T-cell (primary cell): ENCODE data around the gene FITM1. TPM values are rescaled to one million over a fixed set of nuclear protein-coding genes. Genes with fewer than 3 reads are reported as not detected.

ENCODE experiments used
- ATAC-seq, 4 experiments: fragments of 200-7000 bp in 3 of 4; fragments of 150-1000 bp in 1 of 4; cut with Tn5 transposase; replicated peaks in 1 of 4; 1 replicate in 3 of 4; 2 replicates in 1 of 4; pipeline ENCODE4 v1.10.0; 2021; ENCODE audit warnings: moderate library complexity in 3 of 4, mild to moderate bottlenecking in 2 of 4, moderate number of reproducible peaks in 1 of 4
- CTCF ChIA-PET, 2 donors: fragments of 300-600 bp; sonication (Branson Sonifier 250); formaldehyde crosslinking; loops; one replicate each; lab custom pipeline; 2022; ENCODE audit warnings: antibody characterized with exemption in 2 of 2; lab: Charles Lee
- POLR2A ChIA-PET, 2 donors: fragments of 300-600 bp; sonication (Branson Sonifier 250); formaldehyde crosslinking; loops; one replicate each; lab custom pipeline; 2022; ENCODE audit warnings: antibody characterized with exemption in 2 of 2; lab: Charles Lee
- DNase-seq, 35 experiments: peaks; one replicate each; pipeline versions ENCODE4 v3.0.0 to v3.0.0-alpha.2; 2013 to 2023
- H3K27ac ChIP-seq: one replicate; pipeline ENCODE4 v1.5.1; 2013; ENCODE audit warnings: low read length
- H3K27me3 ChIP-seq, 2 experiments: replicated peaks in 1 of 2; 1 replicate in 1 of 2; 2 replicates in 1 of 2; pipeline versions ENCODE4 v1.6.1 to v1.7.0; 2013; ENCODE audit warnings: low read length in 1 of 2, mixed read lengths in 1 of 2; ENCODE audit not compliant: control insufficient read depth in 2 of 2, insufficient read depth in 2 of 2; ENCODE audit errors: extremely low read depth in 1 of 2
- H3K36me3 ChIP-seq, 2 donors: 1 replicate in 1 of 2; 2 replicates in 1 of 2; pipeline versions ENCODE4 v1.6.1 to v1.7.0; 2013; ENCODE audit warnings: low read length in 1 of 2; ENCODE audit not compliant: control insufficient read depth in 2 of 2, insufficient read depth in 1 of 2; ENCODE audit errors: extremely low read depth in 1 of 2
- H3K4me1 ChIP-seq, 2 experiments: 1 replicate in 1 of 2; 2 replicates in 1 of 2; pipeline versions ENCODE4 v1.6.1 to v1.7.0; 2013; ENCODE audit warnings: low read length in 2 of 2, mixed read lengths in 1 of 2; ENCODE audit not compliant: insufficient read depth in 2 of 2, control insufficient read depth in 1 of 2; ENCODE audit errors: extremely low read depth in 1 of 2
- H3K4me3 ChIP-seq, 2 donors: 1 replicate in 1 of 2; 2 replicates in 1 of 2; pipeline versions ENCODE4 v1.5.1 to v1.7.0; 2013; ENCODE audit warnings: mild to moderate bottlenecking in 2 of 2, low read length in 1 of 2, moderate library complexity in 1 of 2; ENCODE audit not compliant: control insufficient read depth in 1 of 2; ENCODE audit errors: extremely low read depth in 1 of 2
- H3K9me3 ChIP-seq: 2 replicates; pipeline ENCODE4 v1.7.0; 2013
- H3K27ac Mint-ChIP-seq, 2 donors: one replicate each; pipeline ENCODE4 v1.8.0; 2020 to 2021; ENCODE audit warnings: mild to moderate bottlenecking in 2 of 2, mixed read lengths in 2 of 2
- H3K27me3 Mint-ChIP-seq, 2 donors: one replicate each; pipeline ENCODE4 v1.8.0; 2021 to 2022; ENCODE audit warnings: mixed read lengths in 2 of 2
- H3K36me3 Mint-ChIP-seq: one replicate; pipeline ENCODE4 v1.8.0; 2021; ENCODE audit warnings: mixed read lengths
- H3K4me1 Mint-ChIP-seq, 3 donors: one replicate each; pipeline ENCODE4 v1.8.0; 2020 to 2022; ENCODE audit warnings: mixed read lengths in 3 of 3, mild to moderate bottlenecking in 1 of 3
- H3K4me3 Mint-ChIP-seq, 3 donors: one replicate each; pipeline ENCODE4 v1.8.0; 2020 to 2022; ENCODE audit warnings: mild to moderate bottlenecking in 3 of 3, mixed read lengths in 3 of 3, moderate library complexity in 3 of 3
- H3K9me3 Mint-ChIP-seq, 3 donors: one replicate each; pipeline ENCODE4 v1.8.0; 2020 to 2022; ENCODE audit warnings: mixed read lengths in 3 of 3
- WGBS: methylation state at CpG from one replicate; pipeline ENCODE4 v1.1.5; 2013; ENCODE audit warnings: missing lambda C conversion rate; ENCODE audit not compliant: insufficient coverage; 5-methylcytosine and 5-hydroxymethylcytosine counted together
- total RNA-seq, 35 experiments: library from RNA in 6 of 35; stranded (reverse) in 6 of 35; fragments of 120-200 nt in 1 of 35; gene quantifications; one replicate each; pipeline versions ENCODE4 v1.2.1 to v1.2.4 and lab custom pipeline; 2013 to 2026

Gene FITM1
- total RNA-seq, 5 donors from 2014 or later (not counting 1 experiment from before 2014, with no cell fraction given): 2.5 to 3.5 (median 3.2) TPM

DNA sequence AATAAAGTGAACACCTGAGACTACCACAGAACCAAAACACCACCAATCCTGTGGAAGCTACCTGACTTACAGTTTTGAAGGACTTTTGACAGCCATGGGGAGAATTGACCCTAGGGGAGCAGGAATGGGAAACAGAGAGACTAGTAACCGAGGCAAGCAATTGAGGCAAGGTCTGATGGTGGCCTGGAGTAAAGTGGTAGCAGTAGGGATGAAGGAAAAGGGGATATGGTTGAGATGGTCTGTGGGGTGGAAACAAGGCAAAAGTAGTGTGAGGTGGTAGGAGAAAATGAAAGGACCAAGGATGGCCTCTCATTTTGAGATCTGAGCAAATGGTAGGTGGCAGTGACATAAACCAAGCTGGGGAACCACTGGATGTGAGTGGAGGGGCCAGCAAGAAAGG, 26.4 kb downstream of the FITM1 start:
- H3K27me3 ChIP-seq: no peaks in the 10 kb centered on the region
- 100% methylated on average over 1 of the region's 1 CpG for WGBS
- peaks cover 4 to 18% of the 10 kb centered on the region in 2 experiments for H3K4me1 ChIP-seq
- H3K36me3 Mint-ChIP-seq: peaks cover 39% of the 10 kb centered on the region
- ChIA-PET CTCF (no interaction called here), POLR2A (no interaction called here)
- H3K9me3 Mint-ChIP-seq: no peaks in the 10 kb centered on the region
- H3K27ac ChIP-seq: no peak overlapping the region
- ATAC-seq (no peak), DNase-seq (no peak)
- no peaks in the 10 kb centered on the region for H3K27me3 Mint-ChIP-seq
- H3K4me3 ChIP-seq: no peak overlapping the region
- no peaks in the 10 kb centered on the region for H3K9me3 ChIP-seq
- peaks cover 25 to 60% of the 10 kb centered on the region in 2 donors for H3K36me3 ChIP-seq
- H3K4me3 Mint-ChIP-seq: no peak overlapping the region
- peak overlapping the region; percentile 29 to 76 for H3K27ac Mint-ChIP-seq
- peaks cover 13 to 23% (median 21%) of the 10 kb centered on the region in 3 donors for H3K4me1 Mint-ChIP-seq

DNA sequence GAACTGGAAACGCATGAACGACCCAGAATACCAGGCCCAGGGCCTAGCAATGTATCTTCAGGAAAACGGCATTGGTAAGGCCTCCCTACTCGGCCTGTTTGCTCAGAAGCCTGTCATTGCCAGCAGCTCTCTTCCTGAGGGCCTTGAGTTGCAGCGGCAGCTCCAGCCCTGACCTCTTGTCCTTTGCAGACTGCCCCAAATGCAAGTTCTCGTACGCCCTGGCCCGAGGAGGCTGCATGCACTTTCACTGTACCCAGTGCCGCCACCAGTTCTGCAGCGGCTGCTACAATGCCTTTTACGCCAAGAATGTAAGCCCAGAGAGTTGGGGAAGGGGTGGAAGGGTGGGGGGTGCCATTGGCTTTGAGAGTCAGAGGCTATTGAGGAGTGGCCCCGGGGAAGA, 26.9 kb downstream of the FITM1 start:
- no peaks in the 10 kb centered on the region for H3K9me3 Mint-ChIP-seq
- H3K4me1 Mint-ChIP-seq: peaks cover 17 to 25% (median 23%) of the 10 kb centered on the region in 3 donors
- ChIA-PET POLR2A (no interaction called here), CTCF (no interaction called here)
- peak overlapping the region; percentile 52 to 76 for H3K27ac Mint-ChIP-seq
- Histone ChIP-seq H3K27ac (no peak overlapping the region), H3K4me3 (no peak overlapping the region), H3K36me3 (peaks cover 25 to 55% of the 10 kb centered on the region in 2 donors), H3K4me1 (peaks cover 4 to 23% of the 10 kb centered on the region in 2 experiments), H3K27me3 (no peaks in the 10 kb centered on the region), H3K9me3 (no peaks in the 10 kb centered on the region)
- WGBS: 95% methylated on average over 9 of the region's 12 CpGs
- peaks cover 41% of the 10 kb centered on the region for H3K36me3 Mint-ChIP-seq
- no peak overlapping the region for H3K4me3 Mint-ChIP-seq
- no peaks in the 10 kb centered on the region for H3K27me3 Mint-ChIP-seq
- ATAC-seq: no peak
- no peak for DNase-seq

DNA sequence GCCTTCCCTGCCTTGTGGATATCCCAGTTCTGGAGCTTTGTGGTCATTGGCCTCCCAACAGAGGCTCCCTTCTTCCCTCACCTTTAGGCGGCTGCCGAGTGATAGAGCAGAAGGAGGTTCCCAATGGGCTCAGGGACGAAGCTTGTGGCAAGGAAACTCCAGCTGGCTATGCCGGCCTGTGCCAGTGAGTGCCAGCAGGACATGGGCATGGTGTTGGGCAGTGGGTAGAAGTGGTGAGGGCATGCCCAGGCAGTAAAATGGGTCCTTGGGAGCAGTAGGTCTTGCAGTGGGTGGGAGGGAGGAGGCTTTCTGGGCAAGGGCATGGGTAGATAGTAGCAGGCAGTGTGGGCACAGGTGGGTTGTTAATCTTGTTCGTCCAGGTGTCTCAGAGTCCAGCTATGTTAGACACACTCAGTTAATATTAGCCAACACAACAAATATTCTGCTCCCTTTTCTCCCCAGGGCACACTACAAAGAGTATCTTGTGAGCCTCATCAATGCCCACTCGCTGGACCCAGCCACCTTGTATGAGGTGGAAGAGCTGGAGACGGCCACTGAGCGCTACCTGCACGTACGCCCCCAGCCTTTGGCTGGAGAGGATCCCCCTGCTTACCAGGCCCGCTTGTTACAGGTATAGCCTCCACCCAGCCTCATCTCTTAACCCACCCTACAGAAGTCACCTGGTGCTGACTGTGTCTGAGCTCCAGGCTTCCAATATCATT, 29.5 kb downstream of the FITM1 start:
- Mint-ChIP-seq H3K4me3 (peak overlapping the region in 1 of 3 donors; percentile 37), H3K36me3 (peaks cover 52% of the 10 kb centered on the region), H3K27ac (peak overlapping the region; percentile 98 to 99), H3K27me3 (no peaks in the 10 kb centered on the region), H3K9me3 (no peaks in the 10 kb centered on the region), H3K4me1 (peaks cover 43 to 48% (median 45%) of the 10 kb centered on the region in 3 donors)
- DNase-seq (no peak), ATAC-seq (no peak)
- peaks cover 33 to 66% of the 10 kb centered on the region in 2 donors for H3K36me3 ChIP-seq
- WGBS: 98% methylated on average over 9 of the region's 11 CpGs
- H3K4me3 ChIP-seq: no peak overlapping the region
- ChIA-PET POLR2A (interaction anchor here (0.6 to 1.0 kb wide), 4 partner anchors 11 to 44 kb away, joined by 3 to 4 read pairs (median 3); no protein-coding TSS in a partner anchor), CTCF (interaction anchor here (0.9 to 1.9 kb wide), 9 partner anchors 8 to 69 kb away, joined by 3 to 30 read pairs (median 5); partner anchors contain the start of genes DCAF11 (in 2 of the 2), NRL (in 2 of the 2), RNF31 (in 2 of the 2) and PSME2 (in 1 of the 2))
- no peaks in the 10 kb centered on the region for H3K27me3 ChIP-seq
- H3K27ac ChIP-seq: peak overlapping the region; percentile 89
- H3K9me3 ChIP-seq: no peaks in the 10 kb centered on the region
- peaks cover 8 to 49% of the 10 kb centered on the region in 2 experiments for H3K4me1 ChIP-seq

DNA sequence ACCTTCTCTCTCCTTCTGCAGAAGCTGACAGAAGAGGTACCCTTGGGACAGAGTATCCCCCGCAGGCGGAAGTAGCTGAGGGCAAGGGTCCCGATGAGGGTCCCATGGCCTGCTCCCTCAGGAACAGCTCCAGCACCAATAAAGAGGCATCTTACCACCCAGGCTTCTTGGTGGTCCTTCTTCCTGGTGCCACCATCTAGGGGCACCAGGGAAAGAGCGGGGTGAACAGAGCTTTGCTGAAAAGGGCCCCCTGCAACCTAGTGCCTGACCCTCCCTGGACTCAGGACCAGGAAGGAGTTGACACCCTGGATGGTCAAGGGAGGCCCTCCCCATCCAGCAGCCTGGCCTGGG, 30.0 kb downstream of the FITM1 start:
- peak overlapping the region in 2 of 3 donors; percentile 37 to 92 for H3K4me3 Mint-ChIP-seq
- DNase-seq (no peak), ATAC-seq (peak in 1 of 4 experiments; percentile 0)
- H3K9me3 ChIP-seq: no peaks in the 10 kb centered on the region
- no peaks in the 10 kb centered on the region for H3K27me3 Mint-ChIP-seq
- peak overlapping the region; percentile 89 for H3K27ac ChIP-seq
- peaks cover 53% of the 10 kb centered on the region for H3K36me3 Mint-ChIP-seq
- WGBS: 100% methylated on average over 4 of the region's 4 CpGs
- no peak overlapping the region for H3K4me3 ChIP-seq
- POLR2A ChIA-PET: interaction anchor here (0.6 to 1.6 kb wide), 8 partner anchors 11 to 52 kb away, joined by 3 to 9 read pairs (median 4); partner anchors contain the start of genes DCAF11 (in 1 of the 2), EMC9 (in 1 of the 2), NRL (in 1 of the 2) and PSME1 (in 1 of the 2)
- peaks cover 8 to 54% of the 10 kb centered on the region in 2 experiments for H3K4me1 ChIP-seq
- no peaks in the 10 kb centered on the region for H3K9me3 Mint-ChIP-seq
- H3K4me1 Mint-ChIP-seq: peaks cover 48 to 52% (median 51%) of the 10 kb centered on the region in 3 donors
- H3K27me3 ChIP-seq: no peaks in the 10 kb centered on the region
- peak overlapping the region; percentile 98 to 99 for H3K27ac Mint-ChIP-seq
- peaks cover 32 to 66% of the 10 kb centered on the region in 2 donors for H3K36me3 ChIP-seq
- CTCF ChIA-PET: interaction anchor here (0.9 to 2.0 kb wide), 15 partner anchors 9 to 80 kb away, joined by 3 to 30 read pairs (median 5); partner anchors contain the start of genes DCAF11 (in 2 of the 2), NRL (in 2 of the 2), RNF31 (in 2 of the 2) and EMC9 (in 1 of the 2)

DNA sequence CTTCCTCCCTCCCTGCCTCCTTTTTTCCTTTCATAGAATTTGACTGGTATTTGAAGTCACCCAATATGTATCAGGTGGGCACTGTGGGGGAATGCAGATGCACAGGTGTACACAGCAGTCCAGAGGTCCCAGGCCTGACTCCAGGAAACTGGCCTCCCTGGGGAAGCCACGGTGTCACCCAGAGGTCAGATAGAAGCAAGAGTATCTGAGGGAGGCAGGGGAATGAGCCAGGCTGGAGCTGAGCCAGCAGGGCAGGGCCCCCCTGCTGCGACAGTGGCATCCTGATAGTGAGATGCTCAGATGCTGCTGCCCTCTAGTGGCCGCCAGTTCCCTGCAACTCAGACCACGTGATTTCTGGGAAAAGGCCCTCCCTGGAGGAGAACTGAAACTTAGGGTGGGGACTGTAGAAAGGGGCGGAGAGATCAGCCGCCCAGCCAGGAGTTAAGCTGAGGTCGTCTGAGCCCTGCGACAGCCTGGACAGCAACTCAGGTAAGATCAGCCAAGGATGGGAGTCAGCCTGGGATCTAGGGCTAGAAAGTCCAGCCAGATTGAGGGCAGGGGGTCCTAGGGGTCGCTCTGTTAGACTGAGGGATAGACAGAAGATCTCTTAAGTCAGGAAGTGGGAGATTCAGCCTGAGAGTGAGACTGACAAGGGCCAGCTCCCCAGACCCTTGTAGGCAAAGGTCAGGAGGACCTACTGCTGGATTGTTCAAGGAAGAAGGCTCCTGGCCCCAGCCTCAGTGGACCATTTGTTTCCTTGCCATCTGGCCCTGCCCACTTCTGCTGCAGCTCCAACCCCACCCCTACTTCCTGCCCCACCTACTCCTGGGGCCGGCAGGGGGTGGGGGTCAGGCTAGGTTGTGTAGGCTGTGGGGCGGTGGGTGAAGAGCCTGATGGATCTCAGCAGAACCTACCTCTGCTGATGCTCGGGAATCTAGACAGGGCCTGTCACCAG, 30.7 kb downstream of the FITM1 start, which contains the start of gene IRF9:
IRF9 (plus strand) TSS at position 416 of the 955 bp plus-strand sequence. CDS start 880 bp downstream, outside the sequence.
- peak within 1 kb of the TSS; percentile 92 to 94 (median 92) for H3K4me3 Mint-ChIP-seq
- H3K27ac Mint-ChIP-seq: peak within 1 kb of the TSS; percentile 98 to 99
- ChIA-PET POLR2A (interaction anchor here (0.6 to 1.6 kb wide), 13 partner anchors 10 to 81 kb away, joined by 3 to 9 read pairs (median 3); partner anchors contain the start of genes DCAF11 (in 1 of the 2), EMC9 (in 1 of the 2), IPO4 (in 1 of the 2) and NRL (in 1 of the 2)), CTCF (interaction anchor here (0.6 to 2.0 kb wide), 22 partner anchors 9 to 149 kb away, joined by 3 to 30 read pairs (median 4); partner anchors contain the start of genes DCAF11 (in 2 of the 2), NRL (in 2 of the 2), RNF31 (in 2 of the 2) and EMC9 (in 1 of the 2))
- H3K4me1 Mint-ChIP-seq: peaks cover 54 to 58% (median 55%) of the 10 kb centered on the region in 3 donors
- no peaks in the 10 kb centered on the region for H3K9me3 Mint-ChIP-seq
- Histone ChIP-seq H3K27me3 (no peaks in the 10 kb centered on the region), H3K4me3 (peak within 1 kb of the TSS; percentile 86 to 98), H3K27ac (peak within 1 kb of the TSS; percentile 89), H3K9me3 (no peaks in the 10 kb centered on the region), H3K4me1 (peaks cover 8 to 61% of the 10 kb centered on the region in 2 experiments), H3K36me3 (peaks cover 30 to 66% of the 10 kb centered on the region in 2 donors)
- WGBS: 0% methylated on average over 9 of the region's 12 CpGs
- H3K36me3 Mint-ChIP-seq: peaks cover 54% of the 10 kb centered on the region
- peak; percentile 89 to 90 (median 90) for ATAC-seq
- DNase-seq: peak; percentile 90 to 99 (median 96)
- no peaks in the 10 kb centered on the region for H3K27me3 Mint-ChIP-seq
